GM19023 (cell line): ENCODE results near the gene PHGDH.
"Not testable (repeated sequence)": the region's sequence is repeated elsewhere in the genome, so short reads cannot be mapped to it uniquely, and the experiment has no call there.

Experiments used
- ATAC-seq: cut with Tn5 transposase; IDR thresholded peaks from one replicate; pipeline ENCODE4 v1.9.1; 2021; ENCODE audit warnings: mild to moderate bottlenecking, moderate library complexity; ENCODE audit not compliant: unreplicated experiment

The PHGDH gene

DNA sequence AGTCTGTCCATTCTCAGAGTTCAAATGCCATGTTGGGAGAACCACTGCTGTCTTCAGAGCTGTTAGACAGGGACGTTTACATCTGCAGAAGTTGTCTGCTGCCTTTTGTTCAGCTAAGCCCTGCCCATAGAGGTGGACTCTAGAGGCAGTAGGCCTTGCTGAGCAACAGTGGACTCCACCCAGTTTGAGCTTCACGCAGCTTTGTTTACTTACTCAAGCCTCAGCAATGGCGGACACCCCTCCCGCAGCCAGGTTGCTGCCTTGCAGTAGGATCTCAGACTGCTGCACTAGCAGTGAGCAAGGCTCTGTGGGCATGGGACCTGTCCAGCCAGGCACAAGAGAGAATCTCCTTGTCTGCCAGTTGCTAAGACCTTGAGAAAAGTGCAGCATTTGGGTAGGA is 14.9 kb upstream of the PHGDH start:
- ATAC-seq, result not testable (repeated sequence)

GRCh38 chr1:119697598-119697997 is 14.1 kb upstream of the PHGDH start:
- no peak for ATAC-seq

DNA sequence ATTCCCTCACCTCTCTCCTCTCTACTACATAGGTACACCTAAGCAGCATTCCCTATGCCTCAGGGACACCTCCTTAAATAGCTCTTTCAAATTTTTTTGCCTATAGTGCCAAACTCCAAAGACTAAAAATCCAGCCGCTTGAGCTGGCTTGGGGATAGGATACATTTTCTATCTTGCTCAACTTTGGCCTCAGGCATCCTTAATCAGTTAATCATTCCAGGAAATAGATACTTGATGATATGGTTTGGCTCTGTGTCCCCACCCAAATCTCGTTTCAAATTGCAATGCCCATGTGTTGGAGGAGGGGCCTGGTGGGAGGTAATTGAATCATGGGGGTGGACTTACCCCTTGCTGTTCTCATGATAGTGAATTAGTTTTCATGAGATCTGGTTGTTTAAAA is 11.4 kb upstream of the PHGDH start:
- no peak for ATAC-seq

GRCh38 chr1:119701659-119702058 is 10.1 kb upstream of the PHGDH start:
- ATAC-seq, result no peak

DNA sequence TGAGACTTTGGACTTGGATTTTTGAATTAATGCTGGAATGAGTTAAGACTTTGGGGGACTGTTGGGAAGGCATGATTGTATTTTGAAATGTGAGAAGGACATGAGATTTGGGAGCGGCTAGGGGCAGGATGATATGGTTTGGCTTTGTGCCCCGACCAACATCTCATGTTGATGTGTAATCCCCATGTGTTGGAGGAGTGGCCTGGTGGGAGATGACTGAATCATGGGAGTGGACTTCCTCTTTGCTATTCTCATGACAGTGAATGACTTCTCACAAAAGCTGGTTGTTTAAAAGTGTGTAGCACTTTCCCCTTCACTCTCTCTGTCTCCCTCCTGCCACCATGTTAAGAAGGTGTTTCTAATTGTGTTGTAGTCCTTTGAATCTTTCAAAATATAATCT is 9.3 kb upstream of the PHGDH start:
- ATAC-seq, result no peak

DNA sequence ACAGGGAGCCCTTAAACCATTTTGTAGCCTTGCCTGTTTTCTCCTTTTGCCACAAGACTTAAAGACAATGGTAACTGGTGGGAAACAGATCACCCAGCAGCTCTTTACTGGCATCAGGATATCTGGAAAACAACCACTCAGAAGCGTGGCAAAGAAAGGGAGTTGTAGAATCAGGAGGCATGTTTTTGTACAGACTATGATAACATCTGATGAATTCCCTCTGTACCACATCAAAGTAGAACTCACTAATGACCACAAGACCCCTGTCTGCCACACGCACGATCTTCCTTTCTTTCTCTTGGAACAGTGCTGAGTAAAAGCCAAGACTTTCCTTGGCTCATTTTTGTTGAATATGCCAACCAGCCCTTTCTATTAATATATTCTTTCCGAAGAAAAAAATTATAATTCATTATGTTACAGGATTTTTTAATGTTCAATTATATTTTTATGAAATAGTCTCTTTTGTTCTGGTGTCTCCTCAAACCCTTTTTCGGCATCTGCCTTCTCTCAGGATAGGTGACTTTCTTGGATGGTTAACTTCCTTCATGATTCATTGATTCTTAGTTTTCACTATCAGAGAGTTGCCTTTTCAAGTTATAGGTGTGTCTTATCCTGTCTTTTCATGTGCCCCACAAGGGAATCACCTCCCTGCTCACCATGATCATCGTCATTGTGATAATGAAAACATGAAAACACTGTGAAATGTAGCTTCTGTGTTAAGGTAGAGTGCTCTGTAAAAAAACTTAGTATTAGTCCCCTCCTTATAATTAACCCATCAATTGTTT is 7.9 kb upstream of the PHGDH start:
- ATAC-seq, result no peak

DNA sequence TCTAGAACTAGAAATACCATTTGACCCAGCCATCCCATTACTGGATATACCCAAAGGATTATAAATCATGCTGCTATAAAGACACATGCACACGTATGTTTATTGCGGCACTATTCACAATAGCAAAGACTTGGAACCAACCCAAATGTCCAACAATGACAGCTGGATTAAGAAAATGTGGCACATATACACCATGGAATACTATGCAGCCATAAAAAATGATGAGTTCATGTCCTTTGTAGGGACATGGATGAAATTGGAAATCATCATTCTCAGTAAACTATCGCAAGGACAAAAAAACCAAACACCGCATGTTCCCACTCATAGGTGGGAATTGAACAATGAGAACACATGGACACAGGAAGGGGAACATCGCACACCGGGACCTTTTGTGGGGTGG is 5.1 kb upstream of the PHGDH start:
- ATAC-seq, result not testable (repeated sequence)

DNA sequence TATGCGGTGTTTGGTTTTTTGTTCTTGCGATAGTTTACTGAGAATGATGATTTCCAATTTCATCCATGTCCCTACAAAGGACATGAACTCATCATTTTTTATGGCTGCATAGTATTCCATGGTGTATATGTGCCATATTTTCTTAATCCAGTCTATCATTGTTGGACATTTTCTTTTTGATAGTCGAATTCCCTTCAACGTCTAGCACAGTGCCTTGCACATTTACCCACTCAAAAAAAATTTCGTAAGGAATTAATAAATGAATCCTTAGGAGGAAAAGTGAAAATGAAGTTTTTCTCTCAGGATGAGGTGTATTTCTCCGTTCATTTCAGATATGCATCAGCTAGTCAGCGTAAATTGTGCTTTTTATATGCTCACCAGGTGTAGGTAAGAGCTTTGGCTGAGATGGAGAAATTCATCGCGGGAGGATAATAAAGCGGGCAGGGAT is 354 bp upstream of the PHGDH start:
- ATAC-seq, result not testable (repeated sequence)

DNA sequence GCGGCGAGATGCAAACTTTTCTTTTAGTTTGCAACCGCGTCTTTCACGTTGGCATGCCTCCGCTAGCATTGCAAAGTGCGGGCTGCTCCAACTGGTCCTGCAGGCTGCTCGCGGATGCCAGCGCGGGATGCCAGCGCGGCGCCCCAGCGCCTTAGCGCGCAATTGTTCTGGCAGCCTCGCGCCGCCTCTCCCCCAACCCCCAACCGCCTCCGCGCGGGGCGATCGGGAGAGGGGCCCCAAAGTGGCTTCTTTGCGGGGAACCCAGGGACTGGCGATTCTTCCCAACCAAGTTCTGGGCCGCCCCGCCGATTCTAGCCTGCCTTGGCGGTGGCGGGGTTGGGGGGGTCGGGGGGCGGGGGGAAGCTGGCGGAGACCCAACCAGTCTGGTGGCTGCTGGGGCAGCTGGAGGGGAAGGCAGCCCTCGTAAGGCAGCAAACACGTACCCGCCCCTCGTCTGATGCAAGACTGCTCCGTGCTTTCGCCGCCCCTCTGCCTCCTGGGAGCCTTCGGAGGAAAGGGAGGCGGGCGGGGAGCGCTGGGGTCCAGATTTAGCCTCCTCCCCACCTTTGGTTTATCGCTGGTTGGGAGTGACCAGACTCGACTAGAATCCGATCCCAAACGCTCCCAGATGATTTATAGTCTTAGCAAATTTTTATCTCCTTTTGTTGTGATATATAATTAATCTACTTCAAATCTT is 756 bp downstream of the PHGDH start:
- ATAC-seq, result peak; percentile 39

GRCh38 chr1:119713039-119713748 is 1.5 kb downstream of the PHGDH start:
- no peak for ATAC-seq

DNA sequence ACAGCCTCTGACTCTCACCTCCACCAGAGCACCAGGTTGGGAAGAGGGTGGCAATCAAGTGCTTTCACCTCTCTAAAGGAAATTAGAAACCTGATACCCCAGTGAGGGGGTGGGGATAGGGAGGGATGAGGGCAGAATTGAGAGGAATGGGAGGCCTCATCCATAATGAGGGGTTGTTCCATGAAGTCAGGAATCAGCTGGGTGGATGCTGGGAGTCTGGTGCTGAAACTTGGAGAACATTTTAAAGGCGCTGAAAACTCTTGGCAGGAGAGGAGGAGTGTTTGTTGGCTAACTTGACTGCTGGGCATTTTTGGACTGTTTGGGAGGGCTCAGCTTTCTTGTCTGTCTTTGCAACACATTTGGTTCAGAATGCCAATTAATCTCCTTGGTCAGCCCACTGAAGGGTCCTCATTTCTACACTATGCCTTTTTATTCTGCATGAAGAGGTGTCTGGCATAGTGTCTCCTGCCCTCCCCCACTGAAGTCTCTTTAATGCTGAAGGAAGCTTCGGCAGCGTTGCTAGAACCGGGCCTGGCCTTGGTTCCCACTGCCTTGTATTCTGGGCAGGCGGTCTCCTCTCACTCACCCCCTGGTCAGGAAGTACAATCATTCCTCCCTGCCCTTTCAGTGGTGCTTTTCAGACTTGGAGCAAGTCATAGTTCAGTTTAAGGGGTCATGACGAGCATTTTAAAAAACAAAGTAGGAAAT is 2.2 kb downstream of the PHGDH start:
- ATAC-seq, result no peak

DNA sequence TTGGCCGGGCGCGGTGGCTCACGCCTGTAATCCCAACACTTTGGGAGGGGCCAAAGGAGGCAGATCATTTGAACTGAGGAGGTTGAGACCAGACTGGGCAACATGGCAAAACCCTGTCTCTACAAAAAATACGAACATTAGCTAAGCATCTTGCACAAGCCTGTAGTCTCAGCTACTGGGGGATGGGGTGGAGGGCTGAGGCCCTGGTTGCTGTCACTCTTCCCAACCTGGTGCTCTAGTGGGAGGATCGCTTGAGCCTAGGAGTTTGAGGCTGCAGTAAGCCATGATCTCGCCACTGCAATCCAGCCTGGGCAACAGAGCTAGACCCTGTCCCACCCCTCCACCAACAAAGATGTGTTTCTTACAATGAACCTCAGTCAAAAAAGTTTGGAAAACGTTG is 2.8 kb downstream of the PHGDH start:
- no peak for ATAC-seq

DNA sequence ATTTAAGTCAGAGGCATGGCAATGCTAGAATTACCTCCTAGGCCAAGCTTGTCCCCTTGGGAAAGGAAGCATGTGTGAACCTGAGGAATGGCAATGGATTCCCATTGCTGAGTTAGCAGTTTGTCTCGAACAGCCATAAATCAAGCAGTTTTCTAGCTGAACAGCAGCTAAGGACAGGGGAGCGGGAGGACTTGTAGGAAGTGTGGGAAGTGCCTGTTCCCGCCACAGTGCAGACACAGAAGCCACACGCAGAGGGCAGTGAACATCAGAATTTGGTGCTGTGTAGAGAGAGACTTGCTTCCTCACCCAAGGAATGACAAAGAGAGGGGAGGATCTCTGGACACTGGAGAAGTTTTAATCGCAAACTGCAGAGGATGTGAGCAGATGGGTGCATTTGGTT is 3.8 kb downstream of the PHGDH start:
- no peak for ATAC-seq

- ATAC-seq, result no peak
Observed at GRCh38 chr1:119718409-119718808, 6.7 kb downstream of the PHGDH start.

DNA sequence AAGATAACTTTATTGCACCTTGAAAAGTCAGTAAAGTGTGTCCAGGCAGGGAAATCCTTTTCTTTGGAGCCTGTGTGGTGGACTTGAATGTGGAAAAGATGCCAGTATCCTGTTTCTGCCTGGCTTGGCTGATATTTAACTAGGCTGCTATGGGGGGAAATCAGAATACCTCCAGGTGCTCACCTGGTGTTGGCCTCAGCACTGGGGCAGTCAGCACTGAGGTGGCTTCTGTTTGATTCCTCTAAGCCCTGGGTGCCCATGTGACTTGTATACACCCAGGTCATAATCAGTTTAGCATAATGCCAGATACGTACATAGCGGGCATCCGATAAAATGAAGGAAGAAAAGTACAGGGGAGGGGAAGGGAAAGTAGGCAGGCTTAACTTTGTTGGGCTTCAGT is 7.2 kb downstream of the PHGDH start:
- no peak for ATAC-seq

DNA sequence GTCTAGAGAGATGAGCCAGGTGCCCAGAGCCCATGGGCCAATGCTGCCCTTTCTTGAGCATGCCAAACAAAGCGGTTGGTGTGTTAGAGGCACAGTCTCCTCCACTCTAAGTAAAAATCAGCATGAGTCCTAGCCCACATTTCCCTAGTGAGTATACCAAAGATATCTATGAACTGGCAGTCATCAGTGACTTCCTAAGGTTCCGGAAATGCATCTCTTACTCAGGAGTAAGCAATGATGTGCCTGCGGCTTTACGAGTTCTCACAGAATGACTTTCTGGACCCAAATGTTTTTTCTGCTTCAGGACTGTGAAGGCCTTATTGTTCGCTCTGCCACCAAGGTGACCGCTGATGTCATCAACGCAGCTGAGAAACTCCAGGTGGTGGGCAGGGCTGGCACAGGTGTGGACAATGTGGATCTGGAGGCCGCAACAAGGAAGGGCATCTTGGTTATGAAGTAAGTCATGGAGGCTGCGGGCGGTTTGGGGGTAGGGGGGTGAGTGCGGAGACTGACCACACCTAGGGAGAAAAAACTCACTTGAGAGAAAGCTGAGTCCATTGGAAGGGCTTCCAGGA is 9.2 kb downstream of the PHGDH start:
- no peak for ATAC-seq

GRCh38 chr1:119721896-119722295 is 10.2 kb downstream of the PHGDH start:
- ATAC-seq, result no peak

GRCh38 chr1:119724611-119725218 is 13.0 kb downstream of the PHGDH start:
- ATAC-seq, result no peak

DNA sequence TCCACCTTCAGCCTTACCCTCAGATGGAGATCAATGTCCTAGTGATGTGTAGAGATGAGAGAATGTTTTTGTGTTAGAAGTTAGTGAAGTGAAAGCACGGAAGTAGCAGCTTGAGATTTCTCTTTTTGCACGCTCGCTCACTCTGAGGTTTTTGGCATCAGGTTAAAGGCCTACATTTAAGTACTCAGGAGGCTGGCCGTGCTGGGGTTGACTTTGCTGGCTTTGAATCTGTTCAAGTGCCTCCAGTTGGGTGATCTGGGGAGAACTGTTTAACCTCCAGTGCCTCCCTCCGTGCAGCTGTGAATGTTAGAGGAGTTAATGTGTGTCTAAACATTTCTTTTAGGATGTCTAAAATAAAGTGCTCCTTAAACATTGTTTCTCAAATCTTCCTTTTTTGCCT is 13.9 kb downstream of the PHGDH start:
- no peak for ATAC-seq

GRCh38 chr1:119727991-119728390 is 16.3 kb downstream of the PHGDH start:
- no peak for ATAC-seq
